KOPT-K1 (cell line): Measurements from ENCODE around the gene RAB40B.

ENCODE experiments used
- H3K27ac ChIP-seq: fragments of 200-600 bp; sonication (generic); 2 replicates; pipeline ENCODE4 v1.5.1; 2016; ENCODE audit warnings: antibody characterized with exemption, mild to moderate bottlenecking, low read depth, low read length; ENCODE audit not compliant: poor library complexity, severe bottlenecking
- H3K36me3 ChIP-seq: fragments of 200-600 bp; sonication (generic); 2 replicates; pipeline ENCODE4 v1.5.1; 2017; ENCODE audit warnings: antibody characterized with exemption, mild to moderate bottlenecking, low read length, moderate library complexity; ENCODE audit not compliant: insufficient read depth
- H3K9me3 ChIP-seq: fragments of 200-600 bp; sonication (generic); 2 replicates; pipeline ENCODE4 v1.5.1; 2017; ENCODE audit warnings: antibody characterized with exemption, low read length, mild to moderate bottlenecking; ENCODE audit not compliant: insufficient read depth, poor library complexity, severe bottlenecking

The RAB40B gene

GRCh38 chr17:82640036-82640435 is 58.5 kb downstream of the RAB40B start:
- Histone ChIP-seq H3K27ac (no peak overlapping the region), H3K9me3 (no peaks in the 10 kb centered on the region), H3K36me3 (peaks cover 89% of the 10 kb centered on the region)

- Histone ChIP-seq H3K36me3 (peaks cover 90% of the 10 kb centered on the region), H3K9me3 (no peaks in the 10 kb centered on the region), H3K27ac (no peak overlapping the region)
Measured at GRCh38 chr17:82639628-82640027, 58.9 kb downstream of the RAB40B start.

GRCh38 chr17:82638183-82638773 is 60.2 kb downstream of the RAB40B start:
- Histone ChIP-seq H3K36me3 (peaks cover 90% of the 10 kb centered on the region), H3K9me3 (no peaks in the 10 kb centered on the region), H3K27ac (no peak overlapping the region)

- Histone ChIP-seq H3K36me3 (peaks cover 90% of the 10 kb centered on the region), H3K27ac (no peak overlapping the region), H3K9me3 (no peaks in the 10 kb centered on the region)
Measured at GRCh38 chr17:82636626-82637598, 61.6 kb downstream of the RAB40B start.

DNA sequence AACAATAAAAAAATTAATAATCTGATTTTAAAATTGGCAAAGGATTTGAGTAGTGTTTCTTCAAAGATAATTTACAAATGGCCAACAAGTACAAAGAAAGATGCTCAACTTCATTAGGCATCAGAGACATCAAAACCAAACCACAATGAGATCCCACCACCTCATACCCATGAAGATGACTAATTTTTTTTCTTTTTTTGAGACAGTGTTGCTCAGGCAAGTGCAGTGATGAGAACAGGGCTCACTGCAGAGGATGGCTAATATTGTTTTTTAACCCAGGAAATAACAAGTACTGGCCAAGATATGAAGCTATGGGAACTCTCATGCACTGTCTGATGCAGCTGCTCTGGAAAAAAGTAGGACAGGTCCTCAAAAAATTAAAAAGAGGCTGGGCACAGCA is 65.2 kb downstream of the RAB40B start:
- H3K36me3 ChIP-seq: peaks cover 82% of the 10 kb centered on the region
- no peak overlapping the region for H3K27ac ChIP-seq

GRCh38 chr17:82632451-82632850 is 66.0 kb downstream of the RAB40B start:
- Histone ChIP-seq H3K27ac (no peak overlapping the region), H3K36me3 (peaks cover 87% of the 10 kb centered on the region)

More for the DNA sequence above, 65.2 kb downstream of the RAB40B start:
- no peaks in the 10 kb centered on the region for H3K9me3 ChIP-seq

DNA sequence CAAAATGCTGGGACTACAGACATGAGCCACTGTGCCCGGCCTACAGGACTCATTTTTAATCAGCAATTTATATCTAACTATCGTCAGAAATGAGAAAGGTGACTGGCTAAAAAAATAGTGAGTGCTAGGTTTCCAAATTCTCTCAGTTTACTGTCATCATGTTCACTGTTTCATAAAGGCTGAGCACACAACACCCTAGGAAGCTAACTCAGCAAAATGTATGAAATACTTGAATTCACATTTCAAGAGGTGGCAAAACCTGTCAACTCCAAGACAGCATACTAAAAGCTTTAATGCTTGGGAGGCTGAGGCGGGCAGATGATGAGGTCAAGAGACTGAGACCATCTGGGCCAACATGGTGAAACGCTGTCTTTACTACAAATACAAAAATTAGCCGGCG is 67.0 kb downstream of the RAB40B start:
- Histone ChIP-seq H3K9me3 (no peaks in the 10 kb centered on the region), H3K27ac (no peak overlapping the region), H3K36me3 (peaks cover 87% of the 10 kb centered on the region)

More at GRCh38 chr17:82632451-82632850, 66.0 kb downstream of the RAB40B start:
- no peaks in the 10 kb centered on the region for H3K9me3 ChIP-seq

DNA sequence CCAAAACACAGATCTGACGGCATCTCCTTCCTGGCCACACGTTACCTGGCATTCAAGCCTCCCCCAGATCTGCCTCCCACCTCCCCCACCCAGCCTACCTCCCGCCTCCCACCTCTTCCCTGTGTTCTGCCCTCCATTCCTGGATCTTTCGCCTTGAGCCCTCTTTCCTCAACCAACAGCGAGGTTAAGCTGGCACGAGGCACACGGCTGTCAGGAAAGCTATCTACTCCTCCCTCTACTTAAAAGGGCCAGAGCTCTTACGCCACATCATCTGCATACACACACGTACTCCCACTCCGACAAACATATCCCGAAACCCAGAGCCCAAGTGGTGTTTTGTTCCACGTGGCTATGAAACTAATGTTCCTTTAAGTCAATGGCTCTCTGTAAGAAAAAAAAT is 68.3 kb downstream of the RAB40B start:
- Histone ChIP-seq H3K27ac (no peak overlapping the region), H3K36me3 (peaks cover 88% of the 10 kb centered on the region), H3K9me3 (no peaks in the 10 kb centered on the region)

- peaks cover 91% of the 10 kb centered on the region for H3K36me3 ChIP-seq
- no peak overlapping the region for H3K27ac ChIP-seq
- no peaks in the 10 kb centered on the region for H3K9me3 ChIP-seq
Measured at GRCh38 chr17:82629748-82630147, 68.8 kb downstream of the RAB40B start.

DNA sequence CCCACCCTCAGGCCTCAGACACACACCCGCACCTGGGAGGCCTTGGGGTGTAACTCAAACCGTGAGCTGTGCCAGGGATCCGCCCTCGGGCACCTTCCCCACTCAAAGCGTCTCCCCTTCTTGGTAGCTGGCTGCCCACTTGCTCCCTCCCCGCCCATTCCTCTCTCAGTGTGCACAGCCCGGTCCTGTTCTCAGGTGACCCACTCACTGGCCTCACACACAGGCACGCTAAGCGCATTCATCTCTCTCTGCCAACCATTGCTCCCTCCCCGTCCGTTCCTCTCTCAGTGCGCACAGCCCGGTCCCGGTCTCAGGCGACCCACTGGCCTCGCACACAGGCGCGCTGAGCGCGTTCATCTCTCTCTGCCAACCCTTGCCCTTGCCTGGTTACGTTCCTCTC is 71.1 kb downstream of the RAB40B start:
- no peak overlapping the region for H3K27ac ChIP-seq

DNA sequence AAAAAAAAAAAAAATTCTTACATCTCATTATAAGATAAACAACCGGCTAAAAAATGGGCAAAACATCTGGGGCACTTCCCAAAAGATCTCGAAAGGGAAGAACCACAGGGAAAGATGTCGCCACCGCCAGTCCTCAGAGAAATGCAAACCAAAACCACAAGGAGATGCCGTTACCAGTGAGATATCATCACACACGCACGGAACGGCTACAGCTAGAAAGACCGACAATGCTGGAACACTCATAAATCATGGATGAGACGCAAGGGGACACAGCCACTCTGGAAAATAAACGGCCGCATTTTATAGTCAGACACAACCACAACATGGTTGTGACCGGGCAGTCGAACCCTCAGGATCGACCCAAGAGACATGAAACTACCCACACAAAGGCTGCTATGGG is 74.8 kb downstream of the RAB40B start:
- Histone ChIP-seq H3K36me3 (peaks cover 95% of the 10 kb centered on the region), H3K27ac (no peak overlapping the region), H3K9me3 (no peaks in the 10 kb centered on the region)

More for the DNA sequence above, 71.1 kb downstream of the RAB40B start:
- H3K9me3 ChIP-seq: no peaks in the 10 kb centered on the region
- peaks cover 86% of the 10 kb centered on the region for H3K36me3 ChIP-seq

DNA sequence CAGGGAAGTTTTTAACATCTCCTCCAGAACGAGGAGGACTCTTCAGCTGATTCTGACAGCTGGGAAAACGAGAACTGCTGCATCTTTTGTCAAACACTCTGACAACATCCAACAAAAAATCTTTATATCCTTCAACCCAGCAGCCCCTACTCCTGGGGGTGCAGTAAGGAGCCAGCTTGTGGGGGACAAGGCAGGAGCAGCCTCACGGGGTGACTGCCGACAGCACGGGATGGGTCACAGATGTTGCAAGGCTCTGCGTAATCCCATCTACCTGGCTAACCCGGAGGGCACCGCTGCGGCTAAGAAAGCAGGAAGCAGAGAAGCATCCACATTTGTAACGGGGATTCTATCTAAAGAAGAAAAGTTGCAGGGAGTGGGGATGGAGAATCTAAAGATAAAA is 78.9 kb downstream of the RAB40B start:
- H3K36me3 ChIP-seq: peaks cover 94% of the 10 kb centered on the region
- no peak overlapping the region for H3K27ac ChIP-seq
- H3K9me3 ChIP-seq: no peaks in the 10 kb centered on the region

GRCh38 chr17:82619211-82619610 is 79.3 kb downstream of the RAB40B start:
- H3K36me3 ChIP-seq: peaks cover 94% of the 10 kb centered on the region
- H3K27ac ChIP-seq: no peak overlapping the region
- no peaks in the 10 kb centered on the region for H3K9me3 ChIP-seq

DNA sequence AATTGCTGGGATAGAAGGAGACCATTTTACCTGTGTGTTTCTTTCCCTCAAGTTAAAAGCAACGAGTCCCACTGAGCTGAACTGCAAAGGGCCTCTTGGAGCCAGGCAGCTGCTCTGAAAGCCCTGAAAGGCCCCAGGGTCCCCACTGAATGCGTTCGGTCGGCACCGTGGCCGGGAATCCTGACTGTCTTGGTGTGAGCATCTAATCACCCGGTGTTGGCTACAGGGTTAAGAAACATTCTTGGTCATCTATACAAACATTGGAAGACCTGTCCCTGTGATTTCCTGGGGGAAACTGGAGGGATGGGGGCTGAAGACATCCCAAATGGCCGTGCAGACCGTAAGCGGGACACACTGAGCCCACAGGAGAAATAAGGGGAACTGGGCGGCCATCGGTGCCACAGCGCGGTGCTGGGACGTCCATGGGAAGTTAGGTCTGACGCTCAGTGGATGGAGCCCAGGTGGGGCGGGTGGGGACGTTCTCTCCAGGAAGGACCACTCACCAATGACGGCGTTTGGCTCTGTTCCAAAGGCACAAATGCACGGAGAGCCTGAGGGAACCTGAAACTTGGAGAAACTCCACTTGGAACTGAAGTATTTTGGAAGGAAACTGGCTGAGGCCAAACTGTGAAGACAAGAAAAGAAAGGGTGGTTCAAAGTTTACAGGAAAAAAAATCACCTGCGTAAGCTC is 82.3 kb downstream of the RAB40B start:
- Histone ChIP-seq H3K36me3 (peaks cover 82% of the 10 kb centered on the region), H3K27ac (no peak overlapping the region), H3K9me3 (no peaks in the 10 kb centered on the region)
